ENCODE results near the gene DSCAML1.

GRCh38 chr11:117584056-117584830 lies 212.8 kb downstream of the DSCAML1 start:
- TF ChIP-seq CTCF (IDR thresholded peaks at IDR 0.05; ENCODE audit: low read depth, low read length) (no peak), EZH2phosphoT487 (IDR thresholded peaks at IDR 0.05; ENCODE audit: low read depth) (no peak)
